Right ventricle myocardium superior (tissue), 1 donor: ENCODE results near the gene BIRC6. TPM values are rescaled to one million over a fixed set of nuclear protein-coding genes. Genes with fewer than 3 reads are reported as not detected.
"Not testable (repeated sequence)": the region's sequence is repeated elsewhere in the genome, so short reads cannot be mapped to it uniquely, and the experiment has no call there.

Experiments
- ATAC-seq: fragments of 200-7000 bp; cut with Tn5 transposase; one replicate; pipeline ENCODE4 v1.9.1; 2020; ENCODE audit warnings: mild to moderate bottlenecking; ENCODE audit not compliant: poor library complexity
- DNase-seq: peaks from one replicate; pipeline ENCODE4 v3.0.0-alpha.2; 2020
- intact Hi-C: fragments of 100-400 bp; cut with DNase I; formaldehyde crosslinking; loops from one replicate; pipeline ENCODE4 v1.11.2; 2022
- long read RNA-seq: library from polyadenylated mRNA; unstranded; transcript quantifications from one replicate; pipeline ENCODE4 v2.0.0, GENCODE V29; 2021
- total RNA-seq: library from RNA; stranded (reverse); fragmentation: NEBNext Ultra II Directional; extraction: Animal tissue kit (Norgen Biotek cat#: 25700); gene quantifications from one replicate; pipeline ENCODE4 v1.2.1, GENCODE V29; 2021
- donor health status: DM: no; HTN: yes; CAD: no; lungs with severe emphysema.

BIRC6 gene
- total RNA-seq, result 32.9 TPM
- long read RNA-seq, partial matches to known transcripts, result 5 of 6 reads
- long read RNA-seq, other reads (novel, unspliced or antisense), result 1 of 6 reads

- intact Hi-C loops, result no loop called here
- ATAC-seq, result peak; percentile 98
- DNase-seq, result peak; percentile 99
Observed at GRCh38 chr2:32356681-32357317, at the start of gene BIRC6. TSS of gene BIRC6 (plus strand) at chr2:32357023. CDS start at chr2:32357162, 139 bp downstream.

DNA sequence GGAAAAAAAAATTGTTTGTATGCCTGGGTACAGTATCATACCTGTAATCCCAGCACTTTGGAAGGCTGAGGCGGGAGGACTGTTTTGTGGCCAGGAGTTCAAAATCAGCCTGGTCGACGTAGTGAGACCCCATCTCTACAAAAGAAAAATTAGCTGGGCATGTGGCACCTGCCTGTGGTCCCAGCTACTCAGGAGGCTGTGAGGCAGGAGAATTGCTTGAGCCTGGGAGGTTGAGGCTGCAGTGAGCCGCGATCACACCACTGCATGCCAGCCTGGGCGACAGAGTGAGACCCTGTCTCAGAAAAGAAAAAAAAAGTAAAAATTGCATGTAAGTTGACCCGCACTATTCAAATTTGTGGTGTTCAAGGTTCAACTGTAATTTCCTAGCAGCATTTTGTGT is 46.2 kb upstream of the BIRC6 start:
- no peak for ATAC-seq
- intact Hi-C loops, result no loop called here
- no peak for DNase-seq

DNA sequence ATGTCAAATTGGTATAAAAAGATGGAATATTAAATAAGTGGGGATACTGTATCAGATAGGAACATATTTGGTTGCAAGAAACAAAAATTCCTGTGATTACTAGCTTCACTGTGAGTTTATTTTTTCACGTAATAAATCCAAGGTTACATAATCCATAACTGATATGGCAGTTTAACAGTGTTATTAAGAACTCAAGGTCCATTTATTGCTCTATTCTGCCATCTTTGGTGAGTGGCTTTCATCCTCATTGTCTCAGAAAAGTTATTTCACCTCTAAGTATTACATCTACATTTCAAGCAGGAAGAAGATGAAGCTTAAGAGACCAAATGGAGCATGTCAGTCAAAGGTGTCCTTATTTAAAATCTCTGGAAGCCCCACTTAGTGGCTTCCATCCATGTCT is 41.9 kb upstream of the BIRC6 start:
- DNase-seq, result no peak
- intact Hi-C loops, result no loop called here
- no peak for ATAC-seq

- DNase-seq, intact Hi-C loops, ATAC-seq: not testable (repeated sequence)
Observed at GRCh38 chr2:32328679-32329078, 28.1 kb upstream of the BIRC6 start.

DNA sequence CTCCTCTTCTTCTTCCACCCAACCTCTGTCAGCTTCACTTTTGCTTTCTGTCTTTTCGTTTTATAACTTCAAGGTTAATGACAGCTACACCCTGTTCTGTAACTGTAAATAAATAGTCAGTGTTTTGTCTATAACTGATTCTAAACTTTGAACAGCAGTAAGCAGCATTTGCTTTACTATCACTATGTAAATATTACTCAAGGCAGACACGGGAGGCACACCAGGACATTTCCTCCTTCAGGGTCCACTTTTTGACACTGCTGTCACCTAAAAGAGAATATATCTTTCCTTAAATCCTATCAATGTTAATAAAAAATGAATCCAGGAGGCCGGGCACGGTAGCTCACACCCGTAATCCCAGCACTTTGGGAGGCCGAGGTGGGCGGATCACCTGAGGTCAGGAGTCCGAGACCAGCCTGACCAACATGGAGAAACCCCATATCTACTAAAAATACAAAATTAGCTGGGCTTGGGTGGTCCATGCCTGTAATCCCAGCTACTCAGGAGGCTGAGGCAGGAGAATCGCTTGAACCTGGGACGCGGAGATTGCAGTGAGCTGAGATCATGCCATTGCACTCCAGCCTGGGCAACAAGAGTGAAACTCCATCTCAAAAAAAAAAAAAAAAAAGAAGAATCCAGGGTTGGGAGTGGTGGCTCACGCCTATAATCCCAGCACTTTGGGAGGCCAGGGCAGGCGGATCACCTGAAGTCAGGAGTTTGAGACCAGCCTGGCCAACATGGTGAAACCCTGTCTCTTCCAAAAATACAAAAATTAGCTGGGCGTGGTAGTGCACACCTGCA is 27.4 kb upstream of the BIRC6 start:
- ATAC-seq, DNase-seq, intact Hi-C loops: not testable (repeated sequence)

DNA sequence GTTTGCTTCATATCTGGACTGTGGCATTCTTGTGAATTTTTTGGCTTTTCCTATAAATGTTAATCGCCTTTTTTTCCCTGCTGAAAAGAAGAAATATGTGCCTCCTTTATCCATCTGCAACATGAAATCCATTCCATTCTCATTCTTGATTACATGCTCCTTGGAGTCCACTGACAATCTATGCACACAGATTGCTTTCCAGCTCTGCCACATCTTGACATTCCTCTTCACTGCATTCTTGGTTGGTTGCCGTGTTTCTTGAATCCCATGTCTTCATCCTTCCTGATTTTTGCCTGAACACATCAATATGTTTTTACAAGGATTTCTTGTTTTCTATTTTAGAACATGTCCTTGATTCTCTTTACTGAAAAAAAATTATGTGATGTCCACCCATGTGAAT is 26.7 kb upstream of the BIRC6 start:
- ATAC-seq (no peak), DNase-seq (no peak)
- intact Hi-C loops, result no loop called here

DNA sequence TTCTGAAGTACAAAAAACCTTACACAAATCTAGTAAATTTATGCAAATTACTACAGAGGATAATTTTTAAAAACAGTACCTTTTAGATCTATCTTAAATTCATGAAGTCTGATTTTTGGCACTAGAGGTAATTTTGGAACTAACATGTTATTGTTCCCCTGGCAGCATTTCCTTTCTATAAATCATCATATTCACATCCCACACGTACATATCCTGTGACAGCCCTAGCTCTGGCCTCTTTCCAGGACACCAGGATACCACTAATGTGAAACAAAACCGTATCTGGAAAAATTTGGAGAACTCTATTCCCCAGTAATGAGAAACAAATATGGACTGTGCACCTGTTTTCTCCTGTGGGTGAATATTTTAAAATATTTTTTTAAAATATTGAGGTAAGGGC is 14.0 kb upstream of the BIRC6 start:
- intact Hi-C loops, result no loop called here
- ATAC-seq, result no peak
- DNase-seq, result no peak

DNA sequence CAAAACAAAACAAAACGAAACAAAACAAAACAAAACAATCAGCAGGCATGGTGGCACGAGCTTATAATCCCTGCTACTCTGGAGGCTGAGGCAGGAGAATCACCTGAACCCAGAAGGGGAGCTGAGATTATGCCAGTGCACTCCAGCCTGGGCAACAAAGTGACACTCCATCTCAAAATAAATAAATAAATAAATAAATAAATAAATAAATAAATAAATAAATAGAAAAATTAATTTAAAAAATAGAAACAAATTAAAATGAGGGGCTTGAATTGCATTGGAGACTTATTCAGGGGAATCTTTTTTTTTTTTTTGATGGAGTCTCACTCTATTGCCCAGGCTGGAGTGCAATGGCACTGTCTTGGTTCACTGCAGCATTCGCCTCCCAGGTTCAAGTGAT is 6.0 kb upstream of the BIRC6 start:
- DNase-seq, ATAC-seq, intact Hi-C loops: not testable (repeated sequence)

DNA sequence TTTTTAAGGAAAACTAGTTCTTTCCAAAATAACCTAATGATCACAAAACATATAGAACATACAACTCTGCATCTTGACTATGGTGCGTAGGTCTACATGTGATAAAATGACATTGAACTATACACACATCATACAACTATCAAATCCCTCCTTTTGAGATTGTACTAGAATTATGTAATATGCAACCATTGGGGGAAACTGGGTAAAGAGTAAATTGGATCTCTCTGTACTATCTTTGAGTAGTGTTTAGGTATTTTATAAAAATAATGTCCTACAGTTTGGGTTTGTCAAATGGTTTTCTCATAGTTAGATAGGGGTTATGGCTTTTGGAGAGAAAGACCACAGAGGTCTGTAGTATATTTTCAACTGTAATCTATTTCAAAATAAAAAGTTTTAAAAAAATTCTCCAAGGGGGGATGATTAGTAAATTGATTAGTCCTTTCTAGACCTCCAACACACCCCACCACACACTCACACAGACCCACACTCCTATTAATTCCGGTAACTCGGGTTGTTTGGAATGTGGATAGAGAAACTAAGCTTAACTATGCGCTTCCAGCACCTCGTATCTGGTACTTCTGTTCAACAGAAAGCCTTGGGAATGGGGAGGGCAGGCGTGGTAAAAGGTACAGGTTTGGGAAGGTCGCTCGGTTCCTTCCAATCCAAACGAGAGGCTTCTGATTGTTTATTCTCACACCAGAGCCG is 695 bp upstream of the BIRC6 start:
- DNase-seq (no peak), ATAC-seq (no peak)
- intact Hi-C loops, result no loop called here

GRCh38 chr2:32357318-32358110 is 691 bp downstream of the BIRC6 start:
- DNase-seq (peak; percentile 61), ATAC-seq (peak; percentile 5)
- intact Hi-C loops, result no loop called here

DNA sequence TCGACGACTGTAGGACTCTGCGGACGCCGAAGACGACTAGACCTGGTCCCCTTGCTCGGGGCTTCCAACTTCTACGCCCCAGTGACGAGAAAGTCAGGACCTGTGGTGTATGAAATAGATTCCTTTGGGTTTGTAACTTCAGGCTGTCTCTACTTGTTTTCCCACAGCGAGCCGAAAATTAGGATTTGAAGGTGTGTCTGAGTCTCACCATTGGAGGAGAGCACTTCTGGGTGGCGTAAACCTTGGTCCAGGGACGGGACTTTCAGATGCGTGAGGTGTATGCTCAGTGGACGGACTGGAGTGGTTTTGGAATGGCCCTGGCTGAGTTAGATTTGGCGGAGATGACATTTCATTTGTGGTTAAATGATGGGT is 1.3 kb downstream of the BIRC6 start:
- DNase-seq, result no peak
- intact Hi-C loops, result no loop called here
- ATAC-seq, result no peak

DNA sequence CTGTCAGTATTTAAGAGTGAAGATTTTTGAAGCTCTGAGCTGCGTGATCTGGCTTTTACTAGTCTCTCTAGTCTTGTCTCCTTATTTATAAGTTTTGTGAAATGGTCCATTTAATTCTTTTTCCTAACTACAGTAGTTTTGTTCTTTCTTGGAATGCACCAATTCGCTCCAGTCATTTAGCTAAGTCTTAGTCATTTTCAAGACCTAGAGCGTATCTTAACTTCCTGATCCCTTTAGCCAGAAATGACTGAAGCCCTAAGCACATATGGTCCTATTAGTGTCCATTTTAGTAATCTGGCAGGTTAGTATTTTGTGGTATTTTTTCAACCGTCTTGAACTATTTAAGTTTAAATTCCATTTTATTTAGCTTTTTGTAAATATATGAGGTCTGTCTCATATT is 3.6 kb downstream of the BIRC6 start:
- intact Hi-C loops, result no loop called here
- ATAC-seq (no peak), DNase-seq (no peak)

DNA sequence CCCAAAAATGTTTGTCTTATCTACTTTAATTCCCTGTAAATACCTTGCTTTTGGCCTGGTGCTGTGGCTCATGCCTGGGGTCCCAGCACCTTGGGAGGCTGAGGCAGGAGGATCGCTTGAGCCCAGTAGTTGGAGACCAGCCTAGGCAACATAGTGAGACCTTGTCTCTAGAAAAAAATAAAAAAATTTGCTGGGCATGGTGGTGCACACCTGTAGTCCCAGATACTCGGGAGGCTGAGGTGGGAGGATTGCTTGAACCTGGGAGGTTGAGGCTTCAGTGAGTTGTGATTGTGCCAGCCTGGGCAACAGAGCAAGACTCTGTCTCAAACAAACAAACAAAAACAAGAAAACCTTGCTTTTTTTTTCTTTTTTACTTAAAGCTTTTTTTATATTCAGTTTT is 6.2 kb downstream of the BIRC6 start:
- DNase-seq, intact Hi-C loops, ATAC-seq: not testable (repeated sequence)

DNA sequence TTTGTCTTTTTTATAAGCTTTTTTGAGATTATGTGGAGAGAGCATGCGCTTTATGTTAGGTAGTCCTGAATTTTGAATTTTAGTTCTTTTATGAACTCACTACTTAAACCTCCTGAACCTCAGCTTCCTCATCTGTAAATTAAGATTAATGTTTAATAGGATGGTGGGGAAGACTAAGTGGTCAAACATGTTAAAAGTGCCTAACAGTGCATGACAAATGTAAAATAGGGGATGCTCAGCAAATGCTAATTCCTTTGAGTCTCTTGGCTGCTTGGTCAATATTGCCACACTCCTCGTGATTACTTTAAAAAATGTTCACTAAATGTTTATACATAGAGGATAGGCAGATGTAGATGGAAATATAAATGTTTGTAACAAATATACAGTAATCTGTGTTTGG is 6.8 kb downstream of the BIRC6 start:
- ATAC-seq (no peak), DNase-seq (no peak)
- intact Hi-C loops, result no loop called here

DNA sequence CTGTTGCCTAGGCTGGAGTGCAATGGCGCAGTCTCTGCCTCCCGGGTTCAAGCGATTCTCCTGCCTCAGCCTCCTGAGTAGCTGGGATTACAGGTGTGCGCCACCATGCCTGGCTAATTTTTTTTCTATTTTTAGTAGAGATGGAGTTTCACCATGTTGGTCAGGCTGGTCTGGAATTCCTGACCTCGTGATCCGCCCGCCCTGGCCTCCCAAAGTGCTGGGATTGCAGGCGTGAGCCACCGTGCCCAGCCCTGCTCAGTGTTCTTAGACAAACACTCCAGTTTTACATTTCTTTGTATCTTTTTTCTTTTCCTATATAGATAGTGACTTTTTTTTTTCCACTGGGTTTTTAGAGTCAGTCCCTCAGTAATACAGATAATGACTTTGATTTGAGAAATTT is 7.5 kb downstream of the BIRC6 start:
- DNase-seq, intact Hi-C loops, ATAC-seq: not testable (repeated sequence)

- intact Hi-C loops, ATAC-seq, DNase-seq: not testable (repeated sequence)
Observed at GRCh38 chr2:32365679-32366078, 8.9 kb downstream of the BIRC6 start.

DNA sequence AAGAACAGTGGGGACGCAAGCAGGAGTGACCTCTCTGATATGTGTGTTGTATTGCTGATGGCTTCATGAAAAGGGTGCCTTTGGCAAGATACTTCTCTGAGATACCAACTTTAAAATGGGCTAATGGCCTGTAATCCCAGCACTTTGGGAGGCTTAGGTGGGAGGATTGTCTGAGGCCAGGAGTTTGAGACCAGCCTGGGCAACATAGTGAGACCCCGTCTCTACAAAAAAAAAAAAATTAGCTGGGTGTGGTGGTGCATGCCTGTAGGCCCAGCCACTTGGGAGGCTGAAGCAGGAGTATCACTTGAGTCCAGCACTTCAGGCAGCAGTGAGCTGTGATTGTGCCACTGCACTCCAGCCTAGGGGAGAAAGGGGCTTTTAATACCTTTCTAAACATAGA is 9.8 kb downstream of the BIRC6 start:
- intact Hi-C loops, result no loop called here

DNA sequence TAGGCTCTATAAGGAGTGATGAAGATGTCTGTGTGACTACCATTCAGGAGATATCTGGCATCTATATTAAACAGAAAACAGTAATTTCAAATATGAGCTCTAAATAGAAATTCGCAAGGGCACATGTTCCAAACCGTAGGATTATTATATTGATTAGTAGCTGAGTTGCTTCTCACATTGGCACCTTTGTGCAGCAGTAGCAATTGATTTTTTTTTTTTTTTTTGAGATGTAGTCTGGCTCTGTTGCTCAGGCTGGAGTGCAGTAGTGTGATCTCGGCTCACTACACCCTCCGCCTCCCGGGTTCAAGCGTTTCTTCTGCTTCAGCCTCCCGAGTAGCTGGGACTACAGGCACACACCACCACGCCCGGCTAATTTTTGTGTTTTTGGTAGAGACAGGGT is 12.4 kb downstream of the BIRC6 start:
- no peak for ATAC-seq
- intact Hi-C loops, result no loop called here

More for the DNA sequence above, 9.8 kb downstream of the BIRC6 start:
- no peak for DNase-seq
- ATAC-seq, result no peak

DNA sequence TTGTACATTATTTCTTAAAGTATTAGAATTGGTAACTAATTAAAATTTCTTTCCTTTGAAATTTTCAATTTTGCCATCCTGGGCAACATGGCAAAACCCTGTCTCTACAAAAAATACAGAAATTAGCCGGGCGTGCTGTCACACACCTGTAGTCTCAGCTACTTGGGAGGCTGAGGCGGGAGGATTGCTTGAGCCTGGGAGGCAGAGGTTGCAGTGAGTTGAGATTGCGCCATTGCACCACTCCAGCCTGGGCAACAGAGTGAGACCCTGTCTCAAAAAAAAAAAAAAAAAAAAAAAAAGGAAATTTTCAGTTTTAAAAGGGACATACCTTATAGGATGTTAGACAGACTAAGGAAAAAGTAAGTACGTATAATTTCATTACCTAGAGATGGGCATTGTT is 14.1 kb downstream of the BIRC6 start:
- DNase-seq, intact Hi-C loops, ATAC-seq: not testable (repeated sequence)

More for the DNA sequence above, 12.4 kb downstream of the BIRC6 start:
- DNase-seq, result no peak
